NCI-H748 treated with DMSO at 0.1 percent for 48 hours (cell line): ENCODE measurements around the gene GRSF1.
"Not testable (repeated sequence)": the region's sequence is repeated elsewhere in the genome, so short reads cannot be mapped to it uniquely, and the experiment has no call there.

Experiments
- DNase-seq: peaks from one replicate; lab custom pipeline; 2025; lab: John Stamatoyannopoulos, UW

GRSF1 gene

DNA sequence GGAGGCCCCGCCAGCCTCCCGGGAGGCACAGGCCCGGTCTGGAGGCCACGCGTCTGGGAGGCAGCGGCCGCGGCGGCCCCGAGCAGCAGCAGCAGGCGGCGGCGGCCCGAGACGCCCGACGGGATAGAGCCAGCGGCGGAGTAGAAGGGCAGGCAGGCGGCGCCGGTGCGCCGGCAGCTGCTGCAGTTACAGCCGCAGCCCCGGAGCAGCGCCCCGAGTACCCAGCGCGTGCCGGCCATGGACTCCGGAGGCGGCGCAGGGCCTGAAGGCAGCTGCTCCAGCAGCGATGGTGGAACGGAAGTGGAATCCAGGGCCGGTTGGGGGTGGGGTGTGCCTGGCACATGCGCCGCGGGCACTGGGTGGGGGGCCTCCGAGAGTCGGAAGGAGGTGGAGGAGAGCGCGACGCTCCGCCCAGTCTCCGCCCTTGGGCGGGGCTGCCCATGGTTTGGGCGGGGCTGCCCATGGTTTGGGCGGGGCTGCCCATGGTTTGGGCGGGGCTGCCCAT is at the start of gene GRSF1:
Gene GRSF1 (minus strand): TSS at position 302 of the 505 bp plus-strand sequence. CDS start 63 bp downstream, at position 239.
- DNase-seq: peak; percentile 57

- no peak for DNase-seq
These were observed 45.5 kb upstream of the GRSF1 start for GRCh38 chr4:70885174-70885573.

DNA sequence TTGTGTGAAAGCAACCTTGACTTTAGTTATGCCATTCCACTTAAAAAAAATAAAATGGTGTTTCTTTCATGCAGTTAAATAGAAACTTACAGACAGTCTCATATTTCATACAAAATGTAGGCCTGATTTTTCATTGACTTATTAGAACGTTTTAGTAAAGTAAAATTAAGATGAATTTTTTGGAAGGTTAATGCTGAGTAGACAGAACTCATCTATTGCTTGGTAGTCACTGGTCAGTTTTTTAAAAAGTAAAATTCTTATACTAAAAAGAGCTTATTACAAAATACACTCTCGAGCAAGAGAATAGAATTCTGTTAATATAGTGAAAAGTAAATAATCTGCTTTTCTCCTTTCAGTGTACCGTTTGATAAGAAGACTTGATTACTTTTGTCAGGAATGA is 41.0 kb upstream of the GRSF1 start:
- no peak for DNase-seq

DNA sequence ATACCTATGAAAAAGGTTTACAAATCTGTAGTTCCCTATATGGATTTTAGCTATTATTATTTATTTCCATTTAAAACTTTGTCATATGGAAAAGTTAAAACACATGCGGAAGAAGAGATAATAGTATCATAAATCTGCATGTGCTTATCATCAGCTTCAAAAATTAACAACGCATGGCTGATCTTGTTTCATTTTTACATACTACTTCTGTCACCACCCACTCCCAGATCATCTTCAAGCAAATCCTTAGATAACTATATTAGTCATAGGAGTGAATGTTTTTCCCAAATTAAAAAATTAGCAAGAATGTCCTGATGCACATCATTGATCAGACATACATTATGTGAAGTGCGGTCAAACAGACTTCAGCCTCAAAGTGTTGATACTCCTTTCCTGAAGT is 37.9 kb upstream of the GRSF1 start:
- no peak for DNase-seq

GRCh38 chr4:70874268-70875156 is 34.8 kb upstream of the GRSF1 start:
- no peak for DNase-seq

GRCh38 chr4:70873216-70873615 is 33.5 kb upstream of the GRSF1 start:
- no peak for DNase-seq

GRCh38 chr4:70868778-70869177 is 29.1 kb upstream of the GRSF1 start:
- DNase-seq: no peak

DNA sequence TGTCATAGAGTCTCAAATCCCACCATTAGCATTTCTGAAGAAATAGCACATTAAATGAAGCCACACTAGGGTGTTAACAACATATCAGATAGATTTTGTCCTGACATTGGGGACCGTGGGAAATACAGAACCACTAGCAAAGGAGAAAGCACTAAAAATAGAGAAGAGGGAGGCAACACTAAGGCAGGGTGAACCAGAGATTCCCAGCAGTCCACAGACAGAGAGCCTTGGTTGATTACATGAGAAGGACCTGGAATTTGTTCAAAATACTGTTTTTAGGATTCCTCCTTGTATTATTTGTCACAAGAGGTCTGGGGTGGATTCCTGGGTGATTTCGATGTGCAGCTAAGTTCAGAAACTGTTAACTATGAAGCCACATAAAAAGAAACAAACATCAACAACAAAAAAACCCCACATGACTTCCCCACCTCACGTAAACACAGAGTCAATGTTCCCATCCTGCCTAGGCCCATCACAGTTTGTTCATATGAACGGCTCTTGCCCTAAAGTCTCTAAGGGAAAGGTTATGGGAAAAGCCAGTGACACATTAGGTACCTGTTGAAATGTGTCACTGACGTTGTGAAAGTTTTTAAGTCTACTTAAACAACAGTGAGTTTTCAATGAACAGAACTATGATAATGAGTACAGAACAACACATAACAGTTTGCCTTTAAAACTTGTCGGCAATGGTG is 23.6 kb upstream of the GRSF1 start:
- no peak for DNase-seq

DNA sequence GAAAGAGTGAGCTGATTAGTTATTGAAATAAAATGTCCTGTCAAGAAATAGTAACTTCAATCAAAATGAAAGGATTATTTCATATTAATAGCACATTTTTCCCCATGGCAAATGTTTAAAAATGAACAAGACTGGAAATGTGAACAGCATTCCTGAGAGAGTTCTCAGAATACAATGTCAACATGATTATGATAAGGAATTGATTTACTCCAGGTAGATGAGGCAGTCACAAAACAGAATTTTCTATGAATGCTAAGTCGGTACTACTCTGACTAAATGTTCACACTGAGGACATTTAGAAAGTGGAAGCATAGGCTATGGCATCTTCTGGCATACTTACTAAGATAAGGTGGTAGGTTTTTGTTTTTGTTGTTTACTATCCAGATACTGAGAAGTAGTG is 19.4 kb upstream of the GRSF1 start:
- DNase-seq: no peak

DNA sequence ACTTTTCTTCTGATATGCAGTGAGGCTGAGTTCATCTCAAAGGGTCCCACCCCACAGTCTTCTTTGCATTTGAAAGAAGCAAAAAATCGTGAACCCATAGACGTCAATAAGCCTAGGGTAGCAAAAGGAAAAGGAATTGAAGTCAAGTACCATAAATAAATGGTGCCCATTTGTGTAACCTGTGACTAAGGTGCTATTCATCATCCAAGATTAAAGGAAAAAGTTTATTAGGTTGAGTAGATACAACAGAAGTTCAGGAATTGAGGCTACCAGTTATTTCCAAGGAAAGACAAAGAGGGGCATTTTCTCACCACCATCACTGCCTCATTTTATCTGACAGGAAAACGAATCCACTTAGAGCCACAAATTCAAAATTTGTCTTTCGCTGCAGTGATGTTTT is 18.8 kb upstream of the GRSF1 start:
- DNase-seq: no peak

DNA sequence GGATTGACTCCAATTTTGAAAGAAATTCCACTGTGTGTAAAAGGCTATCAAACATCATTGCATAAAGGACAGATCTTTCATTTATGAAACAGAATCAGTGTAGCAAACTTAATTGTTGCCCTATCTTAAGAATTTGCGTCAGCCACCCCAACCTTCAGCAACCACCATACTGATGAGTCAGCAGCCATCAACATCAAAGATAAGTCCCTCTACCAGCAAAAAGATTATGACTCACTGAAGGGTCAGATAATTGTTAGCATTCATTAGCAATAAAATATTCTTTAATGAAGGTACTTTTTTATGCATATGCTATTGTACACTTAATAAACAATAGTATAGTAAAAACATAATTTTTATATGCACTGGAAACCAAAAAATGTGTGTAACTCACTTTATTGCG is 15.8 kb upstream of the GRSF1 start:
- no peak for DNase-seq

DNA sequence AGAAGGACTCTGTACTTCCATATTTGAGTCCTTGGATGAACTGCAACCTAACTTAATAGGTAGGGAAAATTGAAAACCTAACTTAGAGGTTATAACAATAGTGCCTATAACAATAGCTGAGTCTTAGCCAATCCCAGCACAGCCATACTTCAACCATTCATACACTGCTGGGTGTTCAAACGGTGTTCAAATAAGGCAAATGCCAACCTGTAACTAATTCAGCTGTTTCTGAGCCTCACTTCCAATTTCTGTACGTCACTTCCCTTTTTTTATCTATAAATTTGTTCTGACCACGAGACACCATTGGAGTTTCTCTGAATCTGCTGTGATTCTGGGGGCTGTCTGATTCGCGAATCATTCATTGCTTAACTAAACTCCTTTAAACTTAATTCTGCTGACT is 9.6 kb upstream of the GRSF1 start:
- DNase-seq: no peak

- no peak for DNase-seq
These were observed 4.5 kb upstream of the GRSF1 start for GRCh38 chr4:70844180-70844579.

- peak; percentile 18 for DNase-seq
These were observed 3.2 kb upstream of the GRSF1 start for GRCh38 chr4:70842761-70843435.

- no peak for DNase-seq
These were observed 2.3 kb upstream of the GRSF1 start for GRCh38 chr4:70841951-70842350.

GRCh38 chr4:70841211-70841610 is 1.5 kb upstream of the GRSF1 start:
- DNase-seq: no peak

- not testable (repeated sequence) for DNase-seq
These were observed 941 bp upstream of the GRSF1 start for GRCh38 chr4:70840631-70841030.

GRCh38 chr4:70840137-70840536 is 447 bp upstream of the GRSF1 start:
- DNase-seq: not testable (repeated sequence)

GRCh38 chr4:70838666-70839588 is 763 bp downstream of the GRSF1 start:
- peak; percentile 2 for DNase-seq

DNA sequence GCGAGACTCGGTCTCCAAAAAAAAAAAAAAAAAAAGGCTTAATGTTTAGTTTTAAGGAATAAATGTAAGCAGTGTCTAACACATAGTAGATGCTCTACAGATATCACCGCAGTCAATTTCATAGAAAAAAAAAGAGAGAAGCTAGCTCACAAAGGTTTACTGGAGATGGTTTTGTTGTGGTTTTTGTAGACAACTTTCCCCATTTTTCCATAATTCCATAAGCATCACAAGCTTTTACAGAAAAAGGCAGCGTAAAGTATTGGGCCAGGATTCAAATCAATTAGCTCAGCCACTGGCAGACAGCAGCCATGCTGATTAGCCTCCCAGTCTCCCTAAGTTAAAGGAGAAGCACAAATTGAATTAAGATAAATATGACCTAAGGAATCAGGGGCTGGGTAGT is 1.5 kb downstream of the GRSF1 start:
- no peak for DNase-seq

GRCh38 chr4:70836081-70836480 is 3.6 kb downstream of the GRSF1 start:
- DNase-seq: no peak
